Neuronal stem cell (in vitro differentiated cells): ENCODE results near the gene LRRC74A.
A peak's percentile ranks its signal among the peaks of the same experiment; 100 is the strongest.

Source experiments
- DNase-seq: peaks from one replicate; pipeline ENCODE4 v3.0.0-alpha.2; 2013; ENCODE audit warnings: low spot score
- H2AFZ ChIP-seq: one replicate; pipeline ENCODE4 v1.6.1; 2013; ENCODE audit warnings: mild to moderate bottlenecking, low read length, inconsistent platforms
- H2AK5ac ChIP-seq: 2 replicates; pipeline ENCODE4 v1.6.1; 2013; ENCODE audit warnings: low read depth, mild to moderate bottlenecking, inconsistent platforms, low read length, moderate library complexity, mixed read lengths
- H2BK120ac ChIP-seq: 2 replicates; pipeline ENCODE4 v1.6.1; 2013; ENCODE audit warnings: low read depth, mild to moderate bottlenecking, inconsistent platforms, low read length, moderate library complexity, mixed read lengths
- H2BK12ac ChIP-seq: one replicate; pipeline ENCODE4 v1.6.1; 2013; ENCODE audit warnings: low read length, inconsistent platforms
- H2BK15ac ChIP-seq: 2 replicates; pipeline ENCODE4 v1.6.1; 2013; ENCODE audit warnings: mild to moderate bottlenecking, low read length, inconsistent platforms, mixed read lengths
- H2BK5ac ChIP-seq: one replicate; pipeline ENCODE4 v1.6.1; 2013; ENCODE audit warnings: inconsistent platforms, mild to moderate bottlenecking, low read length, moderate library complexity
- H3K14ac ChIP-seq: one replicate; pipeline ENCODE4 v1.6.1; 2013; ENCODE audit warnings: low read length, inconsistent platforms
- H3K18ac ChIP-seq: 2 replicates; pipeline ENCODE4 v1.6.1; 2013; ENCODE audit warnings: low read length, inconsistent platforms
- H3K23ac ChIP-seq: 2 replicates; pipeline ENCODE4 v1.6.1; 2013; ENCODE audit warnings: low read depth, mild to moderate bottlenecking, mixed read lengths, low read length, inconsistent platforms; ENCODE audit not compliant: poor library complexity
- H3K27ac ChIP-seq: replicated peaks from 3 replicates; pipeline ENCODE4 v1.5.1; 2013; ENCODE audit warnings: low read length, inconsistent platforms
- H3K27me3 ChIP-seq, 3 experiments: 2 replicates each; pipeline ENCODE4 v1.6.1; 2013; ENCODE audit warnings: low read length in 3 of 3, mild to moderate bottlenecking in 2 of 3, inconsistent platforms in 1 of 3, low read depth in 1 of 3, mixed read lengths in 1 of 3, moderate library complexity in 1 of 3; ENCODE audit not compliant: control insufficient read depth in 3 of 3, insufficient read depth in 3 of 3
- H3K36me3 ChIP-seq, 2 donors: replicated peaks in 1 of 2; 2 replicates each; pipeline ENCODE4 v1.6.1; 2013; ENCODE audit warnings: low read length in 2 of 2; ENCODE audit not compliant: control insufficient read depth in 2 of 2, insufficient read depth in 2 of 2
- H3K4ac ChIP-seq: 2 replicates; pipeline ENCODE4 v1.6.1; 2013; ENCODE audit warnings: inconsistent platforms, mild to moderate bottlenecking, low read length, moderate library complexity
- H3K4me1 ChIP-seq, 2 donors: 1 replicate in 1 of 2; 2 replicates in 1 of 2; pipeline ENCODE4 v1.6.1; 2013; ENCODE audit warnings: low read length in 2 of 2, low read depth in 1 of 2; ENCODE audit not compliant: control insufficient read depth in 2 of 2, insufficient read depth in 1 of 2
- H3K4me2 ChIP-seq: one replicate; pipeline ENCODE4 v1.6.1; 2013; ENCODE audit warnings: mild to moderate bottlenecking, low read length, inconsistent platforms; ENCODE audit not compliant: insufficient read depth, poor library complexity, severe bottlenecking
- H3K4me3 ChIP-seq, 2 donors: 2 replicates each; pipeline ENCODE4 v1.5.1; 2013; ENCODE audit warnings: low read length in 2 of 2, mild to moderate bottlenecking in 2 of 2, inconsistent platforms in 1 of 2, moderate library complexity in 1 of 2
- H3K79me1 ChIP-seq: one replicate; pipeline ENCODE4 v1.6.1; 2013; ENCODE audit warnings: low read depth, mild to moderate bottlenecking, inconsistent platforms, low read length, moderate library complexity
- H3K9ac ChIP-seq: one replicate; pipeline ENCODE4 v1.6.1; 2013; ENCODE audit warnings: mild to moderate bottlenecking, low read depth, low read length, inconsistent platforms; ENCODE audit not compliant: poor library complexity
- H3K9me3 ChIP-seq, 2 donors: replicated peaks in 1 of 2; 2 replicates each; pipeline versions ENCODE3 to v1.6.1; 2013; ENCODE audit warnings: low read length in 2 of 2, mild to moderate bottlenecking in 2 of 2, inconsistent platforms in 1 of 2, low read depth in 1 of 2, mixed read lengths in 1 of 2, moderate library complexity in 1 of 2; ENCODE audit not compliant: control insufficient read depth in 2 of 2, insufficient read depth in 1 of 2
- H4K8ac ChIP-seq: one replicate; pipeline ENCODE4 v1.6.1; 2013; ENCODE audit warnings: low read depth, mild to moderate bottlenecking, inconsistent platforms, low read length, moderate library complexity
- H4K91ac ChIP-seq: one replicate; pipeline ENCODE4 v1.6.1; 2013; ENCODE audit warnings: low read length, low read depth, mild to moderate bottlenecking, inconsistent platforms; ENCODE audit not compliant: poor library complexity
- WGBS, 2 donors: extraction: QIAGEN DNeasy Blood & Tissue Kit; methylation state at CpG; one replicate each; pipeline ENCODE4 v1.1.7; 2013; ENCODE audit warnings: missing lambda C conversion rate in 2 of 2, mixed read lengths in 1 of 2; ENCODE audit not compliant: insufficient read length in 2 of 2, insufficient replicate concordance in 1 of 2; ENCODE audit errors: extremely low coverage in 2 of 2; 5-methylcytosine and 5-hydroxymethylcytosine counted together

Gene LRRC74A

GRCh38 chr14:76902591-76902990, 76.4 kb downstream of the LRRC74A start:
- H3K9me3 ChIP-seq = no peaks in the 10 kb centered on the region
- H2BK5ac ChIP-seq = no peak overlapping the region
- H3K18ac ChIP-seq = peak overlapping the region; percentile 66
- no peak overlapping the region for H4K91ac ChIP-seq
- peaks cover 14 to 20% of the 10 kb centered on the region in 2 donors for H3K4me1 ChIP-seq
- H2BK15ac ChIP-seq = no peak overlapping the region
- no peaks in the 10 kb centered on the region for H3K36me3 ChIP-seq
- H3K14ac ChIP-seq = no peak overlapping the region
- H3K4me2 ChIP-seq = no peak overlapping the region
- no peak overlapping the region for H3K27ac ChIP-seq
- no peak overlapping the region for H3K9ac ChIP-seq
- no peak overlapping the region for H2AFZ ChIP-seq
- no peaks in the 10 kb centered on the region for H3K27me3 ChIP-seq
- H2BK120ac ChIP-seq = no peak overlapping the region
- H3K79me1 ChIP-seq = no peaks in the 10 kb centered on the region
- H3K23ac ChIP-seq = no peak overlapping the region
- no peak overlapping the region for H4K8ac ChIP-seq
- DNase-seq = no peak
- no peak overlapping the region for H2AK5ac ChIP-seq
- no peak overlapping the region for H3K4me3 ChIP-seq
- no peak overlapping the region for H3K4ac ChIP-seq
- H2BK12ac ChIP-seq = no peak overlapping the region
- WGBS, 2 donors = no CpG with 5 or more reads among the region's 5 CpGs

DNA sequence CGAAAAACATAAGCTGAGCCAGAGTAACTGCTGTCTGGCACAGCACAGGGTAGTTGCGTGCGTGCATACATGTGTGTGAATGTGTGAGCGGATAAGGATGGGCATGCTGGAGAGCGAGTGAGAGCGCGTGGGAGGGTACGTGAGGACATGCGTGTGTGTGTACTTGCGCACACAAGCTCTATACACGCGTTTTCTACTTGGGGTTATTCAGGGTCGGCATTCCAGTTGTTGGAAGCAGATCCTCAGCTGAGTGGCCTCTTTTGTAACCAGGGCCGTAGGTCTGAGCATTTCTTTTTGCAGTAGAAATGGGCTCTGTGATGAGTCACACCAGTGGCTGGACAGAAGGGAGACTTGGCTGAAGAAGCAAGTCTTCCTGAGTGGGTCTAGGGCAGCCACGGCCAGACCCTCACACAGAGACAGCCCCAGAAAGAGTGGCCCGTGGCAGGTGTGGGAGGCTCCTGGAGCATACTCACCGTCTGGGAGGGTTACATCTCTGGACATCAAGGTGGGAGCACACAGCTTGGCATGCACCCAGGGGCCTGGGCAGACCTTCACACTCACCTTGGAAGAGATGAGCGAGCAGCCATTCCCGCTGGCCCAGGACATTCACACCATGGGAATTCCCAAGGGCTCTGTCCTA, 78.0 kb downstream of the LRRC74A start:
- Histone ChIP-seq H2AK5ac (no peak overlapping the region), H3K4me2 (no peak overlapping the region), H2AFZ (peak overlapping the region; percentile 60), H3K4me1 (peaks cover 14 to 20% of the 10 kb centered on the region in 2 donors), H3K79me1 (no peaks in the 10 kb centered on the region), H2BK15ac (no peak overlapping the region), H3K23ac (no peak overlapping the region), H3K27me3 (no peaks in the 10 kb centered on the region), H4K91ac (peak overlapping the region; percentile 2), H3K4me3 (peak overlapping the region in 1 of 2 donors; percentile 11), H3K27ac (no peak overlapping the region), H3K36me3 (no peaks in the 10 kb centered on the region), H3K18ac (peak overlapping the region; percentile 29), H3K4ac (no peak overlapping the region), H2BK120ac (no peak overlapping the region), H3K9ac (no peak overlapping the region), H3K9me3 (no peaks in the 10 kb centered on the region), H4K8ac (no peak overlapping the region), H3K14ac (no peak overlapping the region), H2BK5ac (no peak overlapping the region), H2BK12ac (no peak overlapping the region)
- no peak for DNase-seq
- WGBS, 2 donors = no CpG with 5 or more reads among the region's 19 CpGs

DNA sequence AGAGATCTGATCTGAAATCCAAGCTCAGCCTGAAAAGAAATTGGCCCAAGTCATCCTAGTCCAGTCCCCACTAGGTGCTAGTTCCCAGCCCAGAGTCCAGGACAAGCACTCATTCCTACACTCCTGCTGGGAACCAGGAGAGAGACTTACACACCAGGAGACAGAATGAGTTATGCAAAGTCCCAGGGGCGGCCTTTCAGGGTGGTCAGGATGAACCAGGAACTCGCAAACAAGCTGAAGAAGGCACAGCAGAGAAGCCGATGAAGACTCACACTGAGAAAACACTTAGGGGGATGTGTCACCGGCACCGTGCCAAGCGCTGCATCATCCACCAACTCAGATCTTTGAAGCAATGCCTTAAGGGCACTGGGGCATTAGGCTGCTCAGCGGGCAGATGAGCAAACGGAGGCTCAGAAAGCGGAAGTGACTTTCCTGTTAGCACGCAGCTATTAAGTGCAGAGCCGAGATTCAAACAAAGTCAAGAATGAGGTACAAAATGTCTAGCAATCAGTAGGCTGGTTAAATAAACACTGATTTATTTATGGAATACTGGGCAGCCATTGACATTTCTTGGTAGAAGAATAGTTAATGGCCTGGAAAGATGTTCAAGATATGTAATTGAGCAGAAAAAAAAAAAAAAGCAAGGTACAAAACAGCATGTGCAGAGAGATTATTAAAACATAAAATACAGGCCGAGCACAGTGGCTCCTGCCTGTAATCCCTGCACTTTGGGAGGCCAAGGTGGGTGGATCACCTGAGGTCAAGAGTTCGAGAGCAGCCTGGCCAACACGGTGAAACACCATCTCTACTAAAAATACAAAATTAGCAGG, 78.7 kb downstream of the LRRC74A start:
- WGBS, 2 donors = no CpG with 5 or more reads among the region's 14 CpGs
- no peak overlapping the region for H2BK12ac ChIP-seq

DNA sequence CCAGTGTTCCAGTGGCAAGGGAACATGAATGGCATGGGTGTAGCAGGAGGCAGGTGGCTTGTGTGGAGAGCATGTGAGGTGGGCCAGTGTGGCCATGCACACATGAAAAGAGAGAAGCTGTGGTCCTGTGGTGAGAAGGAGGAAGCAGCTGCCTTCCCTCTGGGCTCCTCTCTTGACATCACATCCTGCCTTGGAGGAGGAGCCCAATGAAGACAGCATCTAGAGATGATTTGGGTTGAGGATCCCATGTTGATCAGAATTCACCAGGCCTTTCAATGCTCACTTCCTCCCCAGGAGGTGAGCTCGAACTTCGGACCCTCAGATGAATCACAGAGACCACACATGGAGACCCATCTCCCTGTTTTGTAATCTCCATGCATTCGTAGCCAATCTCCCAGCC, 82.6 kb downstream of the LRRC74A start:
- Histone ChIP-seq H3K9ac (no peak overlapping the region), H2BK120ac (no peak overlapping the region), H2BK12ac (no peak overlapping the region), H3K36me3 (no peaks in the 10 kb centered on the region), H3K18ac (no peak overlapping the region), H3K79me1 (no peaks in the 10 kb centered on the region), H3K23ac (no peak overlapping the region), H3K27me3 (no peaks in the 10 kb centered on the region), H2BK15ac (peak overlapping the region; percentile 44), H3K9me3 (no peaks in the 10 kb centered on the region), H3K4me3 (peak overlapping the region in 1 of 2 donors; percentile 23), H2BK5ac (peak overlapping the region; percentile 21), H3K27ac (no peak overlapping the region), H3K4ac (no peak overlapping the region), H2AFZ (no peak overlapping the region), H3K4me2 (no peak overlapping the region), H4K91ac (no peak overlapping the region), H3K4me1 (peaks cover 8 to 9% of the 10 kb centered on the region in 2 donors), H2AK5ac (no peak overlapping the region), H3K14ac (no peak overlapping the region), H4K8ac (no peak overlapping the region)
- DNase-seq = no peak
- WGBS, 2 donors = no CpG with 5 or more reads among the region's 3 CpGs

More for the DNA sequence above, 78.7 kb downstream of the LRRC74A start:
- Histone ChIP-seq H3K4ac (no peak overlapping the region), H3K4me3 (no peak overlapping the region), H2AFZ (peak overlapping the region; percentile 60), H3K36me3 (no peaks in the 10 kb centered on the region), H3K4me1 (peaks cover 14 to 20% of the 10 kb centered on the region in 2 donors), H2BK5ac (no peak overlapping the region), H2BK120ac (no peak overlapping the region), H3K18ac (no peak overlapping the region), H3K9me3 (no peaks in the 10 kb centered on the region), H3K27me3 (no peaks in the 10 kb centered on the region), H3K79me1 (no peaks in the 10 kb centered on the region), H3K27ac (no peak overlapping the region), H4K91ac (no peak overlapping the region), H3K23ac (no peak overlapping the region), H4K8ac (no peak overlapping the region), H2AK5ac (no peak overlapping the region), H2BK15ac (no peak overlapping the region), H3K4me2 (no peak overlapping the region), H3K14ac (no peak overlapping the region), H3K9ac (no peak overlapping the region)
- no peak for DNase-seq
